HL-60 (cell line): ENCODE data around the gene KIFC1.

ENCODE experiments used
- DNase-seq, 2 experiments: peaks; one replicate each; pipeline ENCODE4 v3.0.0-alpha.2; 2010 to 2020; ENCODE audit warnings: low read depth in 1 of 2, low spot score in 1 of 2
- H3K27ac ChIP-seq: fragments of 250-450 bp; sonication (Bioruptor Pico); replicated peaks from 2 replicates; pipeline ENCODE4 v1.5.1; 2020; ENCODE audit warnings: mild to moderate bottlenecking, moderate library complexity
- H3K27me3 ChIP-seq: fragments of 250-450 bp; sonication (Bioruptor Pico); 2 replicates; pipeline ENCODE4 v1.5.1; 2021; ENCODE audit warnings: mild to moderate bottlenecking, moderate library complexity; ENCODE audit not compliant: insufficient read depth, poor library complexity, severe bottlenecking
- H3K4me3 ChIP-seq: replicated peaks from 2 replicates; pipeline ENCODE4 v1.5.1; 2011; ENCODE audit warnings: mild to moderate bottlenecking, control low read depth, low read length; ENCODE audit not compliant: insufficient read depth
- GABPA ChIP-seq: IDR thresholded peaks from 2 replicates; pipeline ENCODE4 v1.6.1; 2012; ENCODE audit warnings: low read depth
- POLR2AphosphoS5 ChIP-seq: IDR thresholded peaks from 2 replicates; pipeline ENCODE4 v1.6.1; 2012; ENCODE audit warnings: low read depth
- SPI1 ChIP-seq: IDR thresholded peaks from 2 replicates; pipeline ENCODE4 v1.6.1; 2012; ENCODE audit warnings: low read depth, mild to moderate bottlenecking, borderline replicate concordance
- TF ChIP-seq, protein P1 (sequence below): IDR thresholded peaks from 2 replicates; pipeline ENCODE4 v1.6.1; 2012; ENCODE audit warnings: low read depth; ENCODE audit not compliant: insufficient replicate concordance
- TF ChIP-seq, protein P2 (sequence below): IDR thresholded peaks from one replicate; pipeline ENCODE4 v1.5.1; 2011; ENCODE audit warnings: low read length, control low read depth, inconsistent platforms; ENCODE audit not compliant: insufficient read depth

The KIFC1 gene

DNA sequence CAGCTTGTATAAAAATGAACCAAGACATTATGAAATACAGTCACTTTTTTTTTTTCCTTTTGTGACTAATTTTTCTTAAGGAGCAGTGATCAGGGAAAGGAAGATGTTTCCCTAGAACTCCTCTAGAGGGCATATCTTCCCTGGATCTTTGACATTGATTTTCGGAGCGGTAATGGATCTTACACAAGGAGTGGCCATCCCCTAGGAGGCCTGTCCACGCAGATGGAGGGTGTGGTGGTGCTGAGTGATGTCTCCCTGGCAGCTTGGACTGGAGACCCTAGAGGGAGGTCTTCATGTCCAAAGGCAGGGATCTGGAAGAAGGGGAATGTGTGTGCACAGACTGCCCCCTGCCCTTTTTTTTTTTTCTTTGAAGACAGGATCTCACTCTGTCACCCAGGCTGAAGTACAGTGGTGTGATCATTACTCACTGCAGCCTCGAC lies 7.0 kb upstream of the KIFC1 start:
- H3K4me3 ChIP-seq = no peak overlapping the region
- no peaks in the 10 kb centered on the region for H3K27me3 ChIP-seq
- H3K27ac ChIP-seq = no peak overlapping the region
- no peak for DNase-seq
- TF ChIP-seq POLR2AphosphoS5 (no peak), SPI1 (no peak), GABPA (no peak)
- TF ChIP-seq, protein P1, sequence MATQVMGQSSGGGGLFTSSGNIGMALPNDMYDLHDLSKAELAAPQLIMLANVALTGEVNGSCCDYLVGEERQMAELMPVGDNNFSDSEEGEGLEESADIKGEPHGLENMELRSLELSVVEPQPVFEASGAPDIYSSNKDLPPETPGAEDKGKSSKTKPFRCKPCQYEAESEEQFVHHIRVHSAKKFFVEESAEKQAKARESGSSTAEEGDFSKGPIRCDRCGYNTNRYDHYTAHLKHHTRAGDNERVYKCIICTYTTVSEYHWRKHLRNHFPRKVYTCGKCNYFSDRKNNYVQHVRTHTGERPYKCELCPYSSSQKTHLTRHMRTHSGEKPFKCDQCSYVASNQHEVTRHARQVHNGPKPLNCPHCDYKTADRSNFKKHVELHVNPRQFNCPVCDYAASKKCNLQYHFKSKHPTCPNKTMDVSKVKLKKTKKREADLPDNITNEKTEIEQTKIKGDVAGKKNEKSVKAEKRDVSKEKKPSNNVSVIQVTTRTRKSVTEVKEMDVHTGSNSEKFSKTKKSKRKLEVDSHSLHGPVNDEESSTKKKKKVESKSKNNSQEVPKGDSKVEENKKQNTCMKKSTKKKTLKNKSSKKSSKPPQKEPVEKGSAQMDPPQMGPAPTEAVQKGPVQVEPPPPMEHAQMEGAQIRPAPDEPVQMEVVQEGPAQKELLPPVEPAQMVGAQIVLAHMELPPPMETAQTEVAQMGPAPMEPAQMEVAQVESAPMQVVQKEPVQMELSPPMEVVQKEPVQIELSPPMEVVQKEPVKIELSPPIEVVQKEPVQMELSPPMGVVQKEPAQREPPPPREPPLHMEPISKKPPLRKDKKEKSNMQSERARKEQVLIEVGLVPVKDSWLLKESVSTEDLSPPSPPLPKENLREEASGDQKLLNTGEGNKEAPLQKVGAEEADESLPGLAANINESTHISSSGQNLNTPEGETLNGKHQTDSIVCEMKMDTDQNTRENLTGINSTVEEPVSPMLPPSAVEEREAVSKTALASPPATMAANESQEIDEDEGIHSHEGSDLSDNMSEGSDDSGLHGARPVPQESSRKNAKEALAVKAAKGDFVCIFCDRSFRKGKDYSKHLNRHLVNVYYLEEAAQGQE = no peak
- TF ChIP-seq, protein P2, sequence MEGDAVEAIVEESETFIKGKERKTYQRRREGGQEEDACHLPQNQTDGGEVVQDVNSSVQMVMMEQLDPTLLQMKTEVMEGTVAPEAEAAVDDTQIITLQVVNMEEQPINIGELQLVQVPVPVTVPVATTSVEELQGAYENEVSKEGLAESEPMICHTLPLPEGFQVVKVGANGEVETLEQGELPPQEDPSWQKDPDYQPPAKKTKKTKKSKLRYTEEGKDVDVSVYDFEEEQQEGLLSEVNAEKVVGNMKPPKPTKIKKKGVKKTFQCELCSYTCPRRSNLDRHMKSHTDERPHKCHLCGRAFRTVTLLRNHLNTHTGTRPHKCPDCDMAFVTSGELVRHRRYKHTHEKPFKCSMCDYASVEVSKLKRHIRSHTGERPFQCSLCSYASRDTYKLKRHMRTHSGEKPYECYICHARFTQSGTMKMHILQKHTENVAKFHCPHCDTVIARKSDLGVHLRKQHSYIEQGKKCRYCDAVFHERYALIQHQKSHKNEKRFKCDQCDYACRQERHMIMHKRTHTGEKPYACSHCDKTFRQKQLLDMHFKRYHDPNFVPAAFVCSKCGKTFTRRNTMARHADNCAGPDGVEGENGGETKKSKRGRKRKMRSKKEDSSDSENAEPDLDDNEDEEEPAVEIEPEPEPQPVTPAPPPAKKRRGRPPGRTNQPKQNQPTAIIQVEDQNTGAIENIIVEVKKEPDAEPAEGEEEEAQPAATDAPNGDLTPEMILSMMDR = no peak

DNA sequence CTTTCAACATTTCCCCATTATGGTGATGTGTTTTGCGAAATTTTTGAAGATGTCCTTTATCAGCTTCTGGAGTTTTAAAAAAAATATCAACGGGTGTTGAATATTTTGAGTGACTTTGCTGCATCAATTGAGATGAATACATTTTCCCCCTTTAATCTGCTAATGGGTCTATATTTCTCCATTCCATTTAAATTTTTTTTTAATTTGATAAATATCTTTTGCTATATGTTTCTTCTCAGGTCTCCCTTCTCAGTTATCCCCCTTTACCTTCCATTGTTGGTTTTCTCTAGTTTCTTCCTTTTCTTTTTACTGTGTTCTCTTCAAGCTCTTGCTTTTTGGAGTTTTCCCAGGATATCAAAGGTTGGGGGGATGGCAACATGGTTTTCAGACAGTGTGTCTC lies 1.4 kb upstream of the KIFC1 start:
- TF ChIP-seq POLR2AphosphoS5 (no peak), SPI1 (no peak)
- TF ChIP-seq, protein P1 = no peak
- TF ChIP-seq, protein P2 = no peak
- no peak overlapping the region for H3K4me3 ChIP-seq
- no peak overlapping the region for H3K27ac ChIP-seq
- DNase-seq = no peak
- no peaks in the 10 kb centered on the region for H3K27me3 ChIP-seq

DNA sequence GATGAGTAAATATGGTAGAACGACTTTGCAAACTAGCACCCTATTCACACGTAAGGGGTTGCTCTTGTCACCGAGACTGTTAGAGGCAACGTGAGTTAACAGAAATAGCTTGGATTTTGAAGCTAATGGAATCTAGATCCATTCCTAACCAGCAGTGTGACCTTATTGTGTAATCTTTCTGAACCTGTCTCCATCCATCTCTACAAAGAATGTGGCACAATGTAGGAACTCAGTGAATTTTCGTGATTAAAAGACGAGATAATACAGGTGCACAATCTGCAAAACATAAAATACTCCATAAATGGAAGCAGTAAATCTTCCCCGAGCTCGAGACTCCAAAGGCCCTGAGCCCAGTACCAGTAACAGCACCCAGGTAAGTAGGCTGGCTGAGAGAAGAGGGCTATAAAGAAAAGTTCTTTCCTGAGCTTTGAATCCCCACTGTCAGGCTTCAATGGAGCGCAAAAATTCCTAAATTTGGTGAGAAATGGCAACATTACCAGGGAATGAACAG lies 801 bp upstream of the KIFC1 start:
- TF ChIP-seq, protein P1 = no peak
- TF ChIP-seq, protein P2 = no peak
- TF ChIP-seq SPI1 (no peak), POLR2AphosphoS5 (no peak), GABPA (no peak)
- Histone ChIP-seq H3K27ac (peak overlapping the region; percentile 41), H3K27me3 (no peaks in the 10 kb centered on the region), H3K4me3 (peak overlapping the region; percentile 20; the same call in 1 of the 2 replicates)
- no peak for DNase-seq
